ENCODE data around the gene TOPORS.

DNA sequence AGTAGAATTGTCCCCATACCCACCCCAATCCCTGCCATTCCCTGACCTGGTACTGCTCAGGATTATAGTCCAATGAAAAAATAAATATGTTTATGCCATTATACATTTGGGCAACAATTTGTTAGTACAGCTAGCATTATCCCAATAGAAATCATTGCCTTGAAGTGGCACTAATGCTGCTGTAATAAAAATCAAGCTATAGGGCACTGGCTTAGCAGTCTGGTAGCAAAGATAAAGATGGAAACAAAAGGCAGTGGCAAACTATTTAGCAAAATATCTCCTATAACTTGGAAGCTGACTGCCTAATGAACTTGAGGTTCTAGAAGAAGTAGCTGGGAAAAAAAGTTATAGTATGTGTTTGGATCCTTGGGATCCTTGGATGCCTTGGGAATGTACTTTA is 2.2 kb upstream of the TOPORS start:
- TF ChIP-seq, protein P1, sequence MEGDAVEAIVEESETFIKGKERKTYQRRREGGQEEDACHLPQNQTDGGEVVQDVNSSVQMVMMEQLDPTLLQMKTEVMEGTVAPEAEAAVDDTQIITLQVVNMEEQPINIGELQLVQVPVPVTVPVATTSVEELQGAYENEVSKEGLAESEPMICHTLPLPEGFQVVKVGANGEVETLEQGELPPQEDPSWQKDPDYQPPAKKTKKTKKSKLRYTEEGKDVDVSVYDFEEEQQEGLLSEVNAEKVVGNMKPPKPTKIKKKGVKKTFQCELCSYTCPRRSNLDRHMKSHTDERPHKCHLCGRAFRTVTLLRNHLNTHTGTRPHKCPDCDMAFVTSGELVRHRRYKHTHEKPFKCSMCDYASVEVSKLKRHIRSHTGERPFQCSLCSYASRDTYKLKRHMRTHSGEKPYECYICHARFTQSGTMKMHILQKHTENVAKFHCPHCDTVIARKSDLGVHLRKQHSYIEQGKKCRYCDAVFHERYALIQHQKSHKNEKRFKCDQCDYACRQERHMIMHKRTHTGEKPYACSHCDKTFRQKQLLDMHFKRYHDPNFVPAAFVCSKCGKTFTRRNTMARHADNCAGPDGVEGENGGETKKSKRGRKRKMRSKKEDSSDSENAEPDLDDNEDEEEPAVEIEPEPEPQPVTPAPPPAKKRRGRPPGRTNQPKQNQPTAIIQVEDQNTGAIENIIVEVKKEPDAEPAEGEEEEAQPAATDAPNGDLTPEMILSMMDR (conservative IDR thresholded peaks at IDR 0.05; ENCODE audit: low read length) = no peak
- TF ChIP-seq EZH2phosphoT487 (IDR thresholded peaks at IDR 0.05; ENCODE audit: borderline replicate concordance) = no peak

All from Loucy (cell line).